ENCODE results near the gene IFNGR2.

Gene IFNGR2

GRCh38 chr21:33369586-33369985, 33.6 kb upstream of the IFNGR2 start:
- H3K4me2 ChIP-seq (ENCODE audit: insufficient read depth, low read length), result no peak overlapping the region
- no peak overlapping the region for H3K9ac ChIP-seq (ENCODE audit: low read depth, low read length)
- DNase-seq (no peak), ATAC-seq (ENCODE audit: insufficient read depth, low read depth) (no peak)
- peaks cover 26% of the 10 kb centered on the region for H3K9me3 ChIP-seq (ENCODE audit: insufficient read depth, low read length, severe bottlenecking)
- no peak for TF ChIP-seq EZH2 (IDR thresholded peaks at IDR 0.05; ENCODE audit: borderline replicate concordance, low read depth, low read length, severe bottlenecking)
- TF ChIP-seq, protein P1, sequence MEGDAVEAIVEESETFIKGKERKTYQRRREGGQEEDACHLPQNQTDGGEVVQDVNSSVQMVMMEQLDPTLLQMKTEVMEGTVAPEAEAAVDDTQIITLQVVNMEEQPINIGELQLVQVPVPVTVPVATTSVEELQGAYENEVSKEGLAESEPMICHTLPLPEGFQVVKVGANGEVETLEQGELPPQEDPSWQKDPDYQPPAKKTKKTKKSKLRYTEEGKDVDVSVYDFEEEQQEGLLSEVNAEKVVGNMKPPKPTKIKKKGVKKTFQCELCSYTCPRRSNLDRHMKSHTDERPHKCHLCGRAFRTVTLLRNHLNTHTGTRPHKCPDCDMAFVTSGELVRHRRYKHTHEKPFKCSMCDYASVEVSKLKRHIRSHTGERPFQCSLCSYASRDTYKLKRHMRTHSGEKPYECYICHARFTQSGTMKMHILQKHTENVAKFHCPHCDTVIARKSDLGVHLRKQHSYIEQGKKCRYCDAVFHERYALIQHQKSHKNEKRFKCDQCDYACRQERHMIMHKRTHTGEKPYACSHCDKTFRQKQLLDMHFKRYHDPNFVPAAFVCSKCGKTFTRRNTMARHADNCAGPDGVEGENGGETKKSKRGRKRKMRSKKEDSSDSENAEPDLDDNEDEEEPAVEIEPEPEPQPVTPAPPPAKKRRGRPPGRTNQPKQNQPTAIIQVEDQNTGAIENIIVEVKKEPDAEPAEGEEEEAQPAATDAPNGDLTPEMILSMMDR (IDR thresholded peaks at IDR 0.05; ENCODE audit: borderline replicate concordance, extremely low read depth, low read length, poor library complexity, severe bottlenecking), result no peak
- H3K79me2 ChIP-seq (ENCODE audit: insufficient read depth, low read length), result no peaks in the 10 kb centered on the region
- H4K20me1 ChIP-seq (ENCODE audit: insufficient read depth, low read length), result no peaks in the 10 kb centered on the region
- no peaks in the 10 kb centered on the region for H3K36me3 ChIP-seq (ENCODE audit: insufficient read depth, low read length)
- H3K4me3 ChIP-seq (ENCODE audit: low read depth in 1 of 2, low read length in 2 of 2), result no peak overlapping the region
- no peaks in the 10 kb centered on the region for H3K4me1 ChIP-seq (ENCODE audit: insufficient read depth, low read length)
- H3K27me3 ChIP-seq (ENCODE audit: insufficient read depth, low read length, poor library complexity), result no peaks in the 10 kb centered on the region
- no peak overlapping the region for H2AFZ ChIP-seq (ENCODE audit: low read depth, low read length)
- no peak overlapping the region for H3K27ac ChIP-seq (ENCODE audit: low read length)

DNA sequence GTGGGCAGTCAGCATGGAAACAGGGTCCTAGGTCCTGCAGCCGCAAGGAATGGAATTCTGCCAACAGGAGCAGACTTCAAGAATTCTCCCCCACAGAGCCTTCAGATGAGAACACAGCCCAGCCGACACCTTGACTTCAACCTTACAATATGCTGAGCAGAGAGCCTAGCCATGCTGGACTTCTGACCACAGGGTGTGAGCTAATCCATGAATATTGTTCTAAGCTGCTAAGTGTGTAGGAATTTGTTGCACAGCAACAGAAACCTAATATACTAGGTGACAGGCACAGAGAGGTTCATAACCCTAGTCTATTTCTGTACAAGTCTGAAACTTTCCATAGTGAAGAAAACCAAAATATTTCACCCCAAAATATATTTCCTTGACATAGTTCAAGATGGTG, 32.9 kb upstream of the IFNGR2 start:
- no peak for DNase-seq
- Histone ChIP-seq H3K4me2 (ENCODE audit: insufficient read depth, low read length) (no peak overlapping the region), H3K9me3 (ENCODE audit: insufficient read depth, low read length, severe bottlenecking) (peaks cover 26% of the 10 kb centered on the region), H3K4me1 (ENCODE audit: insufficient read depth, low read length) (no peaks in the 10 kb centered on the region), H3K4me3 (ENCODE audit: low read depth in 1 of 2, low read length in 2 of 2) (no peak overlapping the region), H2AFZ (ENCODE audit: low read depth, low read length) (no peak overlapping the region), H3K27me3 (ENCODE audit: insufficient read depth, low read length, poor library complexity) (no peaks in the 10 kb centered on the region), H4K20me1 (ENCODE audit: insufficient read depth, low read length) (no peaks in the 10 kb centered on the region), H3K79me2 (ENCODE audit: insufficient read depth, low read length) (no peaks in the 10 kb centered on the region), H3K27ac (ENCODE audit: low read length) (no peak overlapping the region), H3K9ac (ENCODE audit: low read depth, low read length) (no peak overlapping the region), H3K36me3 (ENCODE audit: insufficient read depth, low read length) (no peaks in the 10 kb centered on the region)
- ATAC-seq (ENCODE audit: insufficient read depth, low read depth), result no peak
- no peak for TF ChIP-seq EZH2 (IDR thresholded peaks at IDR 0.05; ENCODE audit: borderline replicate concordance, low read depth, low read length, severe bottlenecking)
- TF ChIP-seq, protein P1 (IDR thresholded peaks at IDR 0.05; ENCODE audit: borderline replicate concordance, extremely low read depth, low read length, poor library complexity, severe bottlenecking), result no peak

DNA sequence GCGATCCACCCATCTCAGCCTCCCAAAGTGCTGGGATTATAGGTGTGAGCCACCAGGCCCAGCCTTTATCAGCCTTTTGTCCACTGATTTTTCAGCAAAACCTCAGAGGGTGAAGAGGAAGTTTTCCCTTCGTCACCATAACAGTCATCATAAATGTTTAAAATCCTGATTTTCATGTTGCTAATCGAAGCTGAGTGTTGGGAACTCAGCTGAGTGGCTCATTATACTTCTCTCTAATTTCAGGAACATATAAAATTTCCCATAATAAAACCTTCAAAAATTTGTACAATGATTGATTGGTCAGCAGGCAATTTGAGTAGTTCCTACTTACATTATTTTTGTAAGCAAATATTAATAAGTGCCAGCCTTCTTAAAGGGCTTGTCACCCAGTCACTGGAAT, 31.8 kb upstream of the IFNGR2 start:
- H3K9ac ChIP-seq (ENCODE audit: low read depth, low read length), result no peak overlapping the region
- no peaks in the 10 kb centered on the region for H4K20me1 ChIP-seq (ENCODE audit: insufficient read depth, low read length)
- no peak overlapping the region for H3K4me2 ChIP-seq (ENCODE audit: insufficient read depth, low read length)
- DNase-seq, result no peak
- H2AFZ ChIP-seq (ENCODE audit: low read depth, low read length), result no peak overlapping the region
- no peak overlapping the region for H3K27ac ChIP-seq (ENCODE audit: low read length)
- ATAC-seq (ENCODE audit: insufficient read depth, low read depth), result no peak
- no peaks in the 10 kb centered on the region for H3K79me2 ChIP-seq (ENCODE audit: insufficient read depth, low read length)
- no peak for TF ChIP-seq EZH2 (IDR thresholded peaks at IDR 0.05; ENCODE audit: borderline replicate concordance, low read depth, low read length, severe bottlenecking)
- TF ChIP-seq, protein P1 (IDR thresholded peaks at IDR 0.05; ENCODE audit: borderline replicate concordance, extremely low read depth, low read length, poor library complexity, severe bottlenecking), result no peak
- no peaks in the 10 kb centered on the region for H3K27me3 ChIP-seq (ENCODE audit: insufficient read depth, low read length, poor library complexity)
- peaks cover 22% of the 10 kb centered on the region for H3K9me3 ChIP-seq (ENCODE audit: insufficient read depth, low read length, severe bottlenecking)
- H3K4me1 ChIP-seq (ENCODE audit: insufficient read depth, low read length), result no peaks in the 10 kb centered on the region
- H3K36me3 ChIP-seq (ENCODE audit: insufficient read depth, low read length), result no peaks in the 10 kb centered on the region
- no peak overlapping the region for H3K4me3 ChIP-seq (ENCODE audit: low read depth in 1 of 2, low read length in 2 of 2)

GRCh38 chr21:33372582-33372981, 30.6 kb upstream of the IFNGR2 start:
- TF ChIP-seq EZH2 (IDR thresholded peaks at IDR 0.05; ENCODE audit: borderline replicate concordance, low read depth, low read length, severe bottlenecking), result no peak
- TF ChIP-seq, protein P1 (IDR thresholded peaks at IDR 0.05; ENCODE audit: borderline replicate concordance, extremely low read depth, low read length, poor library complexity, severe bottlenecking), result no peak
- Histone ChIP-seq H3K27me3 (ENCODE audit: insufficient read depth, low read length, poor library complexity) (no peaks in the 10 kb centered on the region), H3K9me3 (ENCODE audit: insufficient read depth, low read length, severe bottlenecking) (peaks cover 10% of the 10 kb centered on the region), H3K4me2 (ENCODE audit: insufficient read depth, low read length) (no peak overlapping the region), H3K27ac (ENCODE audit: low read length) (no peak overlapping the region), H3K9ac (ENCODE audit: low read depth, low read length) (no peak overlapping the region), H3K4me3 (ENCODE audit: low read depth in 1 of 2, low read length in 2 of 2) (no peak overlapping the region), H3K36me3 (ENCODE audit: insufficient read depth, low read length) (no peaks in the 10 kb centered on the region), H3K79me2 (ENCODE audit: insufficient read depth, low read length) (no peaks in the 10 kb centered on the region), H3K4me1 (ENCODE audit: insufficient read depth, low read length) (no peaks in the 10 kb centered on the region), H2AFZ (ENCODE audit: low read depth, low read length) (no peak overlapping the region), H4K20me1 (ENCODE audit: insufficient read depth, low read length) (no peaks in the 10 kb centered on the region)
- DNase-seq (no peak), ATAC-seq (ENCODE audit: insufficient read depth, low read depth) (no peak)

Measured in DND-41 (cell line).